Hepatocyte (in vitro differentiated cells): Measurements from ENCODE around the gene ZPBP2. TPM values are rescaled to one million over a fixed set of nuclear protein-coding genes. Genes with fewer than 3 reads are reported as not detected.
"Not testable (repeated sequence)": the region's sequence is repeated elsewhere in the genome, so short reads cannot be mapped to it uniquely, and the experiment has no call there.

Source experiments
- DNase-seq: peaks from one replicate; pipeline ENCODE4 v3.0.0-alpha.2; 2016; ENCODE audit warnings: low spot score
- H2AFZ ChIP-seq: fragments of 200-600 bp; sonication (generic); 2 replicates; pipeline ENCODE4 v1.6.0; 2016; ENCODE audit warnings: antibody characterized with exemption, mild to moderate bottlenecking
- H3K27ac ChIP-seq: fragments of 200-600 bp; sonication (generic); 2 replicates; pipeline ENCODE4 v1.5.1; 2016; ENCODE audit warnings: mild to moderate bottlenecking
- H3K27me3 ChIP-seq: fragments of 200-600 bp; sonication (generic); 2 replicates; pipeline ENCODE4 v1.6.1; 2016
- H3K36me3 ChIP-seq: fragments of 200-600 bp; sonication (generic); replicated peaks from 2 replicates; pipeline ENCODE4 v1.5.1; 2016; ENCODE audit warnings: low read depth; ENCODE audit not compliant: insufficient read depth
- H3K4me1 ChIP-seq: fragments of 200-600 bp; sonication (generic); 2 replicates; pipeline ENCODE4 v1.5.1; 2016; ENCODE audit warnings: mild to moderate bottlenecking, moderate library complexity; ENCODE audit not compliant: insufficient read depth
- H3K4me2 ChIP-seq: fragments of 200-600 bp; sonication (generic); 2 replicates; pipeline ENCODE4 v1.6.0; 2016
- H3K4me3 ChIP-seq: fragments of 200-600 bp; sonication (generic); 2 replicates; pipeline ENCODE4 v1.5.1; 2016; ENCODE audit warnings: mild to moderate bottlenecking
- H3K79me2 ChIP-seq: fragments of 200-600 bp; sonication (generic); 2 replicates; pipeline ENCODE4 v1.6.0; 2017; ENCODE audit warnings: mild to moderate bottlenecking
- H3K9me2 ChIP-seq: fragments of 200-600 bp; sonication (generic); replicated peaks from 2 replicates; pipeline ENCODE4 v1.6.0; 2017; ENCODE audit warnings: mild to moderate bottlenecking; ENCODE audit not compliant: insufficient read depth
- H3K9me3 ChIP-seq: fragments of 200-600 bp; sonication (generic); 2 replicates; pipeline ENCODE4 v1.5.1; 2016; ENCODE audit warnings: low read depth, mild to moderate bottlenecking
- H4K20me1 ChIP-seq: fragments of 200-600 bp; sonication (generic); 2 replicates; pipeline ENCODE4 v1.6.0; 2016; ENCODE audit warnings: mild to moderate bottlenecking; ENCODE audit not compliant: insufficient read depth, poor library complexity, severe bottlenecking
- EZH2 ChIP-seq: fragments of 200-600 bp; sonication (generic); IDR thresholded peaks from 2 replicates; pipeline ENCODE4 v1.6.1; 2016; ENCODE audit warnings: antibody characterized with exemption, mild to moderate bottlenecking, borderline replicate concordance
- EZH2phosphoT487 ChIP-seq: fragments of 200-600 bp; sonication (generic); IDR thresholded peaks from one replicate; pipeline ENCODE4 v1.6.1; 2018; ENCODE audit warnings: antibody characterized with exemption, mild to moderate bottlenecking, low read depth, moderate library complexity; ENCODE audit not compliant: unreplicated experiment, severe bottlenecking
- WGBS: methylation state at CpG from one replicate; pipeline ENCODE4 v1.1.6; 2016; ENCODE audit warnings: low lambda C conversion rate; ENCODE audit errors: missing lambda C conversion rate; 5-methylcytosine and 5-hydroxymethylcytosine counted together
- polyA plus RNA-seq: library from polyadenylated mRNA; unstranded; fragments of >200 nt; fragmentation: Nextera tagmentation; extraction: Ambion mirVana; gene quantifications from 2 replicates; pipeline ENCODE4 v1.2.1, GENCODE V29; 2016
- total RNA-seq: library from RNA; depleted of rRNA; stranded (reverse); fragments of >200 nt; gene quantifications from 2 replicates; pipeline ENCODE4 v1.2.3, GENCODE V29; 2014
- TF ChIP-seq, protein P1 (sequence below): fragments of 200-600 bp; sonication (generic); IDR thresholded peaks from 2 replicates; pipeline ENCODE4 v1.5.1; 2016; ENCODE audit warnings: antibody characterized with exemption, mild to moderate bottlenecking; ENCODE audit not compliant: poor library complexity

Gene ZPBP2
- total and polyA plus RNA-seq, 2 experiments from 2014 or later: not detected

DNA sequence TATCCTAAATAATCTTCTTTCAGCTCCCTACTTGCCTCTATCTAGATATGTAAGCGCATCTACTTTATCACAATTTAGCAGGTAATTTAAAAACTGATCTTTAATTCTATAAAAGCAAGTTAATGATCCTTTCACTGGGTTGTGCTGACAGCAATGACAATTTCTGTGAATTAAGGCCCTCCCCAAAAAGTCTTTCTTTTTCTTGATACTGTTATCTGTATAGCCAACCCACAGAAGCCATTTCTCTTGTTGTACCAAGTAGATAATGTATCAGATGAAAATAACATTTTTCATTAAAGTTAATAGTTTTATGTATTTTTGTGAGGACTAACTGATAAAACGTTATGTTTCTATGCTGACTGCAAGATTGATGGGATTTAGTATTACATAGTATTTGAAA, 3.8 kb downstream of the ZPBP2 start:
- Histone ChIP-seq H3K36me3 (no peaks in the 10 kb centered on the region), H3K27ac (no peak overlapping the region), H2AFZ (no peak overlapping the region), H3K9me3 (no peaks in the 10 kb centered on the region), H3K4me2 (no peak overlapping the region), H3K4me1 (no peaks in the 10 kb centered on the region), H3K9me2 (no peaks in the 10 kb centered on the region), H3K79me2 (no peaks in the 10 kb centered on the region), H3K4me3 (no peak overlapping the region), H3K27me3 (peaks cover 7% of the 10 kb centered on the region), H4K20me1 (no peaks in the 10 kb centered on the region)
- DNase-seq: no peak
- WGBS: 77% methylated on average over 2 of the region's 2 CpGs
- TF ChIP-seq EZH2: no peak
- no peak for TF ChIP-seq EZH2phosphoT487
- TF ChIP-seq, protein P1, sequence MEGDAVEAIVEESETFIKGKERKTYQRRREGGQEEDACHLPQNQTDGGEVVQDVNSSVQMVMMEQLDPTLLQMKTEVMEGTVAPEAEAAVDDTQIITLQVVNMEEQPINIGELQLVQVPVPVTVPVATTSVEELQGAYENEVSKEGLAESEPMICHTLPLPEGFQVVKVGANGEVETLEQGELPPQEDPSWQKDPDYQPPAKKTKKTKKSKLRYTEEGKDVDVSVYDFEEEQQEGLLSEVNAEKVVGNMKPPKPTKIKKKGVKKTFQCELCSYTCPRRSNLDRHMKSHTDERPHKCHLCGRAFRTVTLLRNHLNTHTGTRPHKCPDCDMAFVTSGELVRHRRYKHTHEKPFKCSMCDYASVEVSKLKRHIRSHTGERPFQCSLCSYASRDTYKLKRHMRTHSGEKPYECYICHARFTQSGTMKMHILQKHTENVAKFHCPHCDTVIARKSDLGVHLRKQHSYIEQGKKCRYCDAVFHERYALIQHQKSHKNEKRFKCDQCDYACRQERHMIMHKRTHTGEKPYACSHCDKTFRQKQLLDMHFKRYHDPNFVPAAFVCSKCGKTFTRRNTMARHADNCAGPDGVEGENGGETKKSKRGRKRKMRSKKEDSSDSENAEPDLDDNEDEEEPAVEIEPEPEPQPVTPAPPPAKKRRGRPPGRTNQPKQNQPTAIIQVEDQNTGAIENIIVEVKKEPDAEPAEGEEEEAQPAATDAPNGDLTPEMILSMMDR: no peak

DNA sequence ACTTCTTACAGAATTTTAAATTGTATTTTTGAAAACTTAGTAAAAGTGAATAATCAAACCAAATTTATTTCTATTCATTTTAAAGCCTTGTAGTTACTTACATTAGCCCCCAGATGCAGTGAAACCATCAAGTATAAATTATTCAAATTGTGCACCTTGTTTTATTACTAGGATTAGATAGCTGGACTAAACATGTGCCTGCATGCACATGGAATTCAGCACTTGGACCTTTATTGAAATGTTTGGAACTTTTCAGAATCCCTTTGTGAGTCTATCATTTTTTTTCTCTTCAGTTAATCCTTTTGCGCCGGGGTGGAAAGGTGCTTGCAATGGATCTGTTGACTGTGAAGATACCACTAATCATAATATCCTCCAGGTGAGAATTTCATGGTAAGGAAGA, 4.7 kb downstream of the ZPBP2 start:
- no peak for DNase-seq
- no peak overlapping the region for H2AFZ ChIP-seq
- H3K9me2 ChIP-seq: no peaks in the 10 kb centered on the region
- H3K36me3 ChIP-seq: no peaks in the 10 kb centered on the region
- H3K4me3 ChIP-seq: no peak overlapping the region
- no peak overlapping the region for H3K4me2 ChIP-seq
- WGBS: 56% methylated on average over 2 of the region's 2 CpGs
- H3K9me3 ChIP-seq: no peaks in the 10 kb centered on the region
- H3K4me1 ChIP-seq: no peaks in the 10 kb centered on the region
- TF ChIP-seq, protein P1: no peak
- no peak for TF ChIP-seq EZH2
- no peak for TF ChIP-seq EZH2phosphoT487
- H4K20me1 ChIP-seq: no peaks in the 10 kb centered on the region
- H3K27ac ChIP-seq: no peak overlapping the region
- no peaks in the 10 kb centered on the region for H3K79me2 ChIP-seq
- H3K27me3 ChIP-seq: peaks cover 8% of the 10 kb centered on the region

DNA sequence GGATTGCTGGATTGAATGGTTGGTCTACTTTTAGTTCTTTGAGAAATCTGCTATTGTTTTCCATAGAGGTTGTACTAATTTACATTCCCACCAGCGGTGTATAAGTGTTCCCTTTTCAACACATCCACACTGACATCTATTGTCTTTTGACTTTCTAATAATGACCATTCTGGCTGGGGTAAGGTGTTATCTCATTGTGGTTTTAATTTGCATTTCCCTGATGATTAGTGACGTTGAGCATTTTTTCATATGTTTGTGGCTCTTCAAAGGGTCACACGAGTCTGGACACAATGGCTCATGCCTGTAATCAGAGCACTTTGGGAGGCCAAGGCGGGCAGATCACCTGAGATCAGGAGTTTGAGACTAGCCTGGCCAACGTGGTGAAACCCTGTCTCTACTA, 18.1 kb downstream of the ZPBP2 start:
- H3K27ac ChIP-seq, H3K36me3 ChIP-seq, H3K9me3 ChIP-seq, H2AFZ ChIP-seq, H3K4me1 ChIP-seq, H3K9me2 ChIP-seq, H3K79me2 ChIP-seq, DNase-seq, H3K4me2 ChIP-seq, H3K4me3 ChIP-seq, H4K20me1 ChIP-seq, H3K27me3 ChIP-seq: not testable (repeated sequence)
- WGBS: 66% methylated on average over 5 of the region's 5 CpGs

DNA sequence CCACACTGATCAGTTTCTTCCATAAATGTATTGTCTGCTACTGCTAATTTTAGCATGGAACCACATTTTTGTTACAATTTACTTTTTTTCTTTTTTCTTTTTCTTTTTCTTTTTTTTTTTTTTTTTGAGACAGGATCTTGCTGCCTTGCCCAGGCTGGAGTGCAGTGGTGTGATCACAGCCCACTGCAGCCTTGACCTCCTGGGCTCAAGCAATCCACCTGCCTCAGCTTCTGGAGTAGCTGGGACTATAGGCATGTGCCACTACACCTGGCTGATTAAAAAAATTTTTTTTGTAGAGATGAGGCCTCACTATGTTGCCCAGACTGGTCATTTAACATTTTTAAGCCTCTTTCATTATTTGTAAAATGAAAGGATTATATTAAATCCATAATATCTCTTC, 19.1 kb downstream of the ZPBP2 start:
- Histone ChIP-seq H3K9me2 (no peaks in the 10 kb centered on the region), H3K4me3 (no peak overlapping the region), H3K27me3 (no peaks in the 10 kb centered on the region), H2AFZ (no peak overlapping the region), H3K79me2 (no peaks in the 10 kb centered on the region), H3K9me3 (no peaks in the 10 kb centered on the region), H3K4me2 (no peak overlapping the region), H3K36me3 (no peaks in the 10 kb centered on the region), H4K20me1 (no peaks in the 10 kb centered on the region), H3K27ac (no peak overlapping the region), H3K4me1 (no peaks in the 10 kb centered on the region)
- DNase-seq: no peak
- TF ChIP-seq, protein P1: no peak
- no peak for TF ChIP-seq EZH2
- TF ChIP-seq EZH2phosphoT487: no peak
